CD4-positive, alpha-beta T cell (primary cell): ENCODE data around the gene CHRNB2. TPM values are rescaled to one million over a fixed set of nuclear protein-coding genes. Genes with fewer than 3 reads are reported as not detected.

ENCODE experiments used
- ATAC-seq: fragments of 200-7000 bp; cut with Tn5 transposase; one replicate; pipeline ENCODE4 v1.10.0; 2022; ENCODE audit warnings: mild to moderate bottlenecking; ENCODE audit not compliant: poor library complexity
- CTCF ChIA-PET: fragments of 350-600 bp; sonication (Branson Sonifier 250); formaldehyde crosslinking; loops from one replicate; lab custom pipeline; 2021; ENCODE audit warnings: antibody characterized with exemption, inconsistent platforms; lab: Charles Lee
- POLR2A ChIA-PET: fragments of 350-600 bp; sonication (Branson Sonifier 250); formaldehyde crosslinking; loops from one replicate; lab custom pipeline; 2021; ENCODE audit warnings: antibody characterized with exemption, inconsistent platforms; lab: Charles Lee
- DNase-seq, 14 experiments: peaks; one replicate each; pipeline ENCODE4 v3.0.0-alpha.2; 2013 to 2020; ENCODE audit warnings: mixed read lengths in 2 of 14
- H3K27ac ChIP-seq, 2 donors: one replicate each; pipeline versions ENCODE4 v1.5.1 to v1.7.0; 2013; ENCODE audit warnings: low read length in 2 of 2, low read depth in 1 of 2, mild to moderate bottlenecking in 1 of 2
- H3K27me3 ChIP-seq, 2 experiments: 1 replicate in 1 of 2; 2 replicates in 1 of 2; pipeline versions ENCODE4 v1.6.1 to v1.7.0; 2013; ENCODE audit warnings: low read length in 2 of 2, control low read depth in 1 of 2, mild to moderate bottlenecking in 1 of 2, moderate library complexity in 1 of 2; ENCODE audit not compliant: insufficient read depth in 2 of 2, control insufficient read depth in 1 of 2
- H3K36me3 ChIP-seq: one replicate; pipeline ENCODE4 v1.6.1; 2013; ENCODE audit warnings: low read length, control low read depth; ENCODE audit not compliant: insufficient read depth
- H3K4me1 ChIP-seq: one replicate; pipeline ENCODE4 v1.6.1; 2013; ENCODE audit warnings: low read length, control low read depth; ENCODE audit not compliant: insufficient read depth
- H3K4me3 ChIP-seq: one replicate; pipeline ENCODE4 v1.5.1; 2013; ENCODE audit warnings: mild to moderate bottlenecking, low read length, moderate library complexity
- H3K9me3 ChIP-seq, 2 experiments: 1 replicate in 1 of 2; 2 replicates in 1 of 2; pipeline versions ENCODE4 v1.6.1 to v1.7.0; 2013; ENCODE audit warnings: low read length in 2 of 2, mild to moderate bottlenecking in 2 of 2, control low read depth in 1 of 2, moderate library complexity in 1 of 2; ENCODE audit not compliant: control insufficient read depth in 1 of 2, insufficient read depth in 1 of 2
- H3K27ac Mint-ChIP-seq: one replicate; pipeline ENCODE4 v1.8.0; 2020; ENCODE audit warnings: mixed read lengths
- H3K27me3 Mint-ChIP-seq: one replicate; pipeline ENCODE4 v1.8.0; 2021; ENCODE audit warnings: mixed read lengths
- H3K36me3 Mint-ChIP-seq: one replicate; pipeline ENCODE4 v1.8.0; 2021; ENCODE audit warnings: low read depth, mixed read lengths
- H3K4me1 Mint-ChIP-seq: one replicate; pipeline ENCODE4 v1.8.0; 2021; ENCODE audit warnings: low read depth, mixed read lengths
- H3K4me3 Mint-ChIP-seq: one replicate; pipeline ENCODE4 v1.8.0; 2020; ENCODE audit warnings: mild to moderate bottlenecking, mixed read lengths
- H3K9me3 Mint-ChIP-seq: one replicate; pipeline ENCODE4 v1.8.0; 2020; ENCODE audit warnings: mixed read lengths
- intact Hi-C, 2 experiments: fragments of 100-400 bp; cut with DNase I in 1 of 2; cut with micrococcal nuclease in 1 of 2; formaldehyde crosslinking; loops; one replicate each; pipeline versions ENCODE4 v1.15.1 to v1.9.0; 2023 to 2025; cut with DNase I, micrococcal nuclease
- total RNA-seq, 174 experiments: library from RNA in 2 of 174; stranded (reverse) in 2 of 174; gene quantifications; one replicate each; pipeline ENCODE4 v1.2.3 and lab custom pipeline; 2021 to 2026
- TF ChIP-seq, protein P1 (sequence below): fragments of 200-600 bp; IDR thresholded peaks from one replicate; pipeline ENCODE4 v1.8.0; 2022; ENCODE audit warnings: antibody characterized with exemption, mild to moderate bottlenecking

Gene CHRNB2
- total RNA-seq, 2 experiments from 2014 or later = not detected

DNA sequence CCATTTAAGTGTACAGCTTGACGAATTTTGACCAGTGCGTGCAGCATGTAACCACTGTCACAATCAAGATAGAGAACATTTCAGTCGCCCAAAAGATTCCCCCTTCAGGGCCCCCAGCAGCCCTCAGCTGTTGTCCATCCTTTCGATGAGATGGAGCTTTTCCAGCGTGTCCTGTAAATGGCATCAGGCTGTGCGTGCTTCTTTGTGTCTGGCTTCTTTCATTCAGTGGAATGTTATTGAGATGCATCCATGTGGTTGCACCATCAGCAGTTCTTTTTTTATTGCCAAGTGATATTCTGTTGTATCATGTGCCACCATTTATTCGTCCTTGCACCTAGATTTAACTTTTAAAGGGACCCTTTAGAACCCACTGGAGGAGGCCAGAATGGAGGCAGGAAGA lies 31.0 kb upstream of the CHRNB2 start:
- intact Hi-C loops = no loop called here
- Mint-ChIP-seq H3K27ac (no peak overlapping the region), H3K4me1 (no peaks in the 10 kb centered on the region), H3K9me3 (no peaks in the 10 kb centered on the region), H3K36me3 (no peaks in the 10 kb centered on the region), H3K27me3 (peaks cover 12% of the 10 kb centered on the region), H3K4me3 (no peak overlapping the region)
- POLR2A ChIA-PET = no interaction called here
- no peak for DNase-seq
- H3K4me1 ChIP-seq = no peaks in the 10 kb centered on the region
- no peaks in the 10 kb centered on the region for H3K36me3 ChIP-seq
- no peak overlapping the region for H3K4me3 ChIP-seq
- no peak for ATAC-seq
- H3K9me3 ChIP-seq = peaks cover 0 to 5% of the 10 kb centered on the region in 2 experiments
- CTCF ChIA-PET = no interaction called here
- no peak overlapping the region for H3K27ac ChIP-seq
- TF ChIP-seq, protein P1, sequence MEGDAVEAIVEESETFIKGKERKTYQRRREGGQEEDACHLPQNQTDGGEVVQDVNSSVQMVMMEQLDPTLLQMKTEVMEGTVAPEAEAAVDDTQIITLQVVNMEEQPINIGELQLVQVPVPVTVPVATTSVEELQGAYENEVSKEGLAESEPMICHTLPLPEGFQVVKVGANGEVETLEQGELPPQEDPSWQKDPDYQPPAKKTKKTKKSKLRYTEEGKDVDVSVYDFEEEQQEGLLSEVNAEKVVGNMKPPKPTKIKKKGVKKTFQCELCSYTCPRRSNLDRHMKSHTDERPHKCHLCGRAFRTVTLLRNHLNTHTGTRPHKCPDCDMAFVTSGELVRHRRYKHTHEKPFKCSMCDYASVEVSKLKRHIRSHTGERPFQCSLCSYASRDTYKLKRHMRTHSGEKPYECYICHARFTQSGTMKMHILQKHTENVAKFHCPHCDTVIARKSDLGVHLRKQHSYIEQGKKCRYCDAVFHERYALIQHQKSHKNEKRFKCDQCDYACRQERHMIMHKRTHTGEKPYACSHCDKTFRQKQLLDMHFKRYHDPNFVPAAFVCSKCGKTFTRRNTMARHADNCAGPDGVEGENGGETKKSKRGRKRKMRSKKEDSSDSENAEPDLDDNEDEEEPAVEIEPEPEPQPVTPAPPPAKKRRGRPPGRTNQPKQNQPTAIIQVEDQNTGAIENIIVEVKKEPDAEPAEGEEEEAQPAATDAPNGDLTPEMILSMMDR = no peak
- no peaks in the 10 kb centered on the region for H3K27me3 ChIP-seq

- DNase-seq (no peak), ATAC-seq (no peak)
- TF ChIP-seq, protein P1 = no peak
- Mint-ChIP-seq H3K27ac (no peak overlapping the region), H3K27me3 (peaks cover 5% of the 10 kb centered on the region), H3K36me3 (no peaks in the 10 kb centered on the region), H3K4me3 (no peak overlapping the region), H3K4me1 (no peaks in the 10 kb centered on the region), H3K9me3 (no peaks in the 10 kb centered on the region)
- Histone ChIP-seq H3K27me3 (no peaks in the 10 kb centered on the region), H3K4me1 (no peaks in the 10 kb centered on the region), H3K9me3 (no peaks in the 10 kb centered on the region), H3K36me3 (no peaks in the 10 kb centered on the region), H3K4me3 (no peak overlapping the region), H3K27ac (no peak overlapping the region)
- POLR2A ChIA-PET = no interaction called here
- CTCF ChIA-PET = no interaction called here
- intact Hi-C loops = loop anchor here in 1 of 2 experiments (10.0 kb wide), 1 partner anchor 215 kb away; the partner anchor contains the start of genes AQP10 and ATP8B2
Measured at GRCh38 chr1:154539486-154540483, 27.8 kb upstream of the CHRNB2 start.

DNA sequence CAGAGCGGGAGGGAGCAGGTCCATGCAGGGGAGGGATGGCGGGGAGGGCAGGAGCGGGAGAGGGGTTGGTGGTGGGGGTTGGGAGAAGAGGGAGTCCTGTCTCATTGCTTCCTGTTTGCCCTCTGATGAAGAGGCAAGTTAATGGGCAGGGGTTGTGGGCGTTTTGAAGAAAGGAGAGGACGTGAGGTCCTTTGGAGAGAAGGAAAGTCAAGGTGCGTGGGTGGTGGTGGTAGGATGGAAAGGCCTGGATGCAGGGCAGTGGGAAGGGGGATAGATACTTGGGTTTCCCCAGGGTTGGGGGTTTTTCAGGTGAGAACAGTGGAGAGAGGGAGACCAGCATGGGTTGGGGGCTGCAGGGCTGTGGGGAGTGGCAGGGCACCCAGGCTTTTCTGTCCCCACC lies 26.3 kb upstream of the CHRNB2 start:
- H3K9me3 Mint-ChIP-seq = no peaks in the 10 kb centered on the region

More for the DNA sequence above, 26.3 kb upstream of the CHRNB2 start:
- H3K27ac Mint-ChIP-seq = no peak overlapping the region
- POLR2A ChIA-PET = interaction anchor here (0.5 kb wide), 1 partner anchor 107 kb away, joined by 3 read pairs; no protein-coding TSS in a partner anchor
- H3K36me3 Mint-ChIP-seq = no peaks in the 10 kb centered on the region
- Histone ChIP-seq H3K27me3 (no peaks in the 10 kb centered on the region), H3K4me3 (no peak overlapping the region), H3K27ac (no peak overlapping the region), H3K4me1 (no peaks in the 10 kb centered on the region), H3K9me3 (no peaks in the 10 kb centered on the region), H3K36me3 (no peaks in the 10 kb centered on the region)
- CTCF ChIA-PET = no interaction called here
- ATAC-seq = no peak
- DNase-seq = no peak
- intact Hi-C loops = loop anchor here in 1 of 2 experiments (10.0 kb wide), 1 partner anchor 216 kb away; the partner anchor contains the start of genes AQP10 and ATP8B2
- TF ChIP-seq, protein P1 = no peak
- H3K27me3 Mint-ChIP-seq = peaks cover 4% of the 10 kb centered on the region
- no peak overlapping the region for H3K4me3 Mint-ChIP-seq
- H3K4me1 Mint-ChIP-seq = no peaks in the 10 kb centered on the region
